Gastroesophageal sphincter (tissue), 3 donors: ENCODE data around the gene TMEM145.

Experiments used
- EP300 ChIP-seq: sonication (generic); formaldehyde crosslinking; IDR thresholded peaks from one replicate; pipeline ENCODE4 v1.6.1; 2017; ENCODE audit warnings: antibody characterized with exemption, mild to moderate bottlenecking
- POLR2A ChIP-seq, 2 donors: fragments of 450-650 bp; IDR thresholded peaks; one replicate each; pipeline ENCODE4 v1.6.1; 2017; ENCODE audit warnings: antibody characterized with exemption in 2 of 2, mild to moderate bottlenecking in 2 of 2, moderate library complexity in 1 of 2
- POLR2AphosphoS5 ChIP-seq: sonication (generic); formaldehyde crosslinking; IDR thresholded peaks from one replicate; pipeline ENCODE4 v1.6.1; 2017; ENCODE audit warnings: antibody characterized with exemption
- TF ChIP-seq, protein P1 (sequence below), 4 experiments: fragments of 200-600 bp in 2 of 4; fragments of 450-650 bp in 2 of 4; sonication (generic) in 1 of 4; IDR thresholded peaks; one replicate each; pipeline ENCODE4 v1.5.1; 2017 to 2019; ENCODE audit warnings: antibody characterized with exemption in 4 of 4, mild to moderate bottlenecking in 2 of 4, moderate library complexity in 2 of 4

- TF ChIP-seq POLR2AphosphoS5 = no peak
- TF ChIP-seq, protein P1, sequence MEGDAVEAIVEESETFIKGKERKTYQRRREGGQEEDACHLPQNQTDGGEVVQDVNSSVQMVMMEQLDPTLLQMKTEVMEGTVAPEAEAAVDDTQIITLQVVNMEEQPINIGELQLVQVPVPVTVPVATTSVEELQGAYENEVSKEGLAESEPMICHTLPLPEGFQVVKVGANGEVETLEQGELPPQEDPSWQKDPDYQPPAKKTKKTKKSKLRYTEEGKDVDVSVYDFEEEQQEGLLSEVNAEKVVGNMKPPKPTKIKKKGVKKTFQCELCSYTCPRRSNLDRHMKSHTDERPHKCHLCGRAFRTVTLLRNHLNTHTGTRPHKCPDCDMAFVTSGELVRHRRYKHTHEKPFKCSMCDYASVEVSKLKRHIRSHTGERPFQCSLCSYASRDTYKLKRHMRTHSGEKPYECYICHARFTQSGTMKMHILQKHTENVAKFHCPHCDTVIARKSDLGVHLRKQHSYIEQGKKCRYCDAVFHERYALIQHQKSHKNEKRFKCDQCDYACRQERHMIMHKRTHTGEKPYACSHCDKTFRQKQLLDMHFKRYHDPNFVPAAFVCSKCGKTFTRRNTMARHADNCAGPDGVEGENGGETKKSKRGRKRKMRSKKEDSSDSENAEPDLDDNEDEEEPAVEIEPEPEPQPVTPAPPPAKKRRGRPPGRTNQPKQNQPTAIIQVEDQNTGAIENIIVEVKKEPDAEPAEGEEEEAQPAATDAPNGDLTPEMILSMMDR (IDR thresholded peaks at IDR 0.05) = peak in 1 of 4 experiments; percentile 15
- no peak for TF ChIP-seq POLR2A (IDR thresholded peaks at IDR 0.05)
- TF ChIP-seq EP300 = no peak
Observed at GRCh38 chr19:42268704-42269477, 44.2 kb upstream of the TMEM145 start, which contains the start of gene CIC.
